Spleen (tissue), 11 donors: ENCODE data around the gene FARSA. TPM values are rescaled to one million over a fixed set of nuclear protein-coding genes. Genes with fewer than 3 reads are reported as not detected.

Source experiments
- DNase-seq: peaks from one replicate; pipeline ENCODE4 v3.0.0-alpha.2; 2020
- H3K27ac ChIP-seq, 8 donors: fragments of 200-600 bp; sonication (generic) in 7 of 8; 1 replicate in 4 of 8; 2 replicates in 4 of 8; pipeline versions ENCODE4 v1.5.0 to v1.8.0; 2016 to 2021; ENCODE audit warnings: inconsistent platforms in 4 of 8, mild to moderate bottlenecking in 4 of 8, moderate library complexity in 1 of 8
- H3K27me3 ChIP-seq, 7 donors: fragments of 200-600 bp; sonication (generic) in 6 of 7; replicated peaks in 1 of 7; 1 replicate in 4 of 7; 2 replicates in 3 of 7; pipeline versions ENCODE4 v1.5.0 to v1.8.0; 2016 to 2021; ENCODE audit warnings: inconsistent platforms in 3 of 7, mild to moderate bottlenecking in 1 of 7
- H3K36me3 ChIP-seq, 6 donors: fragments of 200-600 bp; sonication (generic) in 5 of 6; 1 replicate in 4 of 6; 2 replicates in 2 of 6; pipeline versions ENCODE4 v1.5.0 to v1.8.0; 2016 to 2021; ENCODE audit warnings: inconsistent platforms in 2 of 6
- H3K4me1 ChIP-seq, 6 donors: fragments of 200-600 bp; sonication (generic) in 5 of 6; 1 replicate in 3 of 6; 2 replicates in 3 of 6; pipeline versions ENCODE4 v1.5.0 to v1.8.0; 2016 to 2021; ENCODE audit warnings: inconsistent platforms in 3 of 6
- H3K4me3 ChIP-seq, 8 donors: fragments of 200-600 bp; sonication (generic) in 7 of 8; 1 replicate in 4 of 8; 2 replicates in 4 of 8; pipeline versions ENCODE4 v1.5.0 to v1.8.0; 2016 to 2021; ENCODE audit warnings: inconsistent platforms in 4 of 8, mild to moderate bottlenecking in 4 of 8, moderate library complexity in 2 of 8
- H3K9me3 ChIP-seq, 8 donors: fragments of 200-600 bp; sonication (generic) in 7 of 8; 1 replicate in 4 of 8; 2 replicates in 4 of 8; pipeline versions ENCODE4 v1.5.0 to v1.8.0; 2016 to 2021; ENCODE audit warnings: inconsistent platforms in 4 of 8
- POLR2A ChIP-seq, 3 donors: fragments of 450-650 bp; IDR thresholded peaks; one replicate each; pipeline ENCODE4 v1.5.1; 2017; ENCODE audit warnings: antibody characterized with exemption in 3 of 3, mild to moderate bottlenecking in 1 of 3
- POLR2AphosphoS5 ChIP-seq, 3 donors: sonication (generic); formaldehyde crosslinking; IDR thresholded peaks; one replicate each; pipeline ENCODE4 v1.5.1; 2017; ENCODE audit warnings: antibody characterized with exemption in 3 of 3
- WGBS, 5 donors: extraction: QIAGEN DNeasy Blood & Tissue Kit in 3 of 5; methylation state at CpG; one replicate each; pipeline versions ENCODE4 v1.1.5 to v1.1.7; 2013 to 2018; 5-methylcytosine and 5-hydroxymethylcytosine counted together
- intact Hi-C: fragments of 100-400 bp; cut with DNase I; formaldehyde crosslinking; loops from one replicate; pipeline ENCODE4 v1.15.0; 2023; ENCODE audit warnings: low total_unique reads
- polyA plus RNA-seq, 3 donors: library from polyadenylated mRNA; stranded (reverse); fragments of 200-250 nt; gene quantifications; one replicate each; pipeline ENCODE4 v1.2.1, GENCODE V29; 2013
- total RNA-seq, 7 donors: library from RNA; depleted of rRNA in 3 of 7; stranded (reverse); fragments of >200 nt in 3 of 7; fragmentation: NEBNext Ultra II Directional in 4 of 7; extraction: Animal tissue kit (Norgen Biotek cat#: 25700) in 4 of 7; gene quantifications; one replicate each; pipeline versions ENCODE4 v1.1.0 to v1.2.1, GENCODE V29; 2016 to 2021
- TF ChIP-seq, protein P1 (sequence below), 11 experiments: fragments of 200-600 bp in 7 of 11; fragments of 450-650 bp in 4 of 11; sonication (generic) in 4 of 11; IDR thresholded peaks in 8 of 11; conservative IDR thresholded peaks in 3 of 11; 1 replicate in 7 of 11; 2 replicates in 4 of 11; pipeline versions ENCODE4 v1.4.0 to v1.8.0; 2016 to 2021; ENCODE audit warnings: antibody characterized with exemption in 11 of 11, inconsistent platforms in 4 of 11, mild to moderate bottlenecking in 1 of 11
- donor health status: healthy with polysubstance abuse.
- donor health status: DM: no; HTN: no; CAD: no; lungs with moderate emphysema.
- donor health status: DM: no; HTN: no; CAD: no.
- donor health status: Bipolar disorder and iron deficiency.
- donor health status: healthy.
- donor health status: DM: no; HTN: no; CAD: no.
- donor health status: DM: yes; HTN: yes; CAD: no.

The FARSA gene
- total and polyA plus RNA-seq, 10 donors: 25.1 to 55.4 (median 39.3) TPM

DNA sequence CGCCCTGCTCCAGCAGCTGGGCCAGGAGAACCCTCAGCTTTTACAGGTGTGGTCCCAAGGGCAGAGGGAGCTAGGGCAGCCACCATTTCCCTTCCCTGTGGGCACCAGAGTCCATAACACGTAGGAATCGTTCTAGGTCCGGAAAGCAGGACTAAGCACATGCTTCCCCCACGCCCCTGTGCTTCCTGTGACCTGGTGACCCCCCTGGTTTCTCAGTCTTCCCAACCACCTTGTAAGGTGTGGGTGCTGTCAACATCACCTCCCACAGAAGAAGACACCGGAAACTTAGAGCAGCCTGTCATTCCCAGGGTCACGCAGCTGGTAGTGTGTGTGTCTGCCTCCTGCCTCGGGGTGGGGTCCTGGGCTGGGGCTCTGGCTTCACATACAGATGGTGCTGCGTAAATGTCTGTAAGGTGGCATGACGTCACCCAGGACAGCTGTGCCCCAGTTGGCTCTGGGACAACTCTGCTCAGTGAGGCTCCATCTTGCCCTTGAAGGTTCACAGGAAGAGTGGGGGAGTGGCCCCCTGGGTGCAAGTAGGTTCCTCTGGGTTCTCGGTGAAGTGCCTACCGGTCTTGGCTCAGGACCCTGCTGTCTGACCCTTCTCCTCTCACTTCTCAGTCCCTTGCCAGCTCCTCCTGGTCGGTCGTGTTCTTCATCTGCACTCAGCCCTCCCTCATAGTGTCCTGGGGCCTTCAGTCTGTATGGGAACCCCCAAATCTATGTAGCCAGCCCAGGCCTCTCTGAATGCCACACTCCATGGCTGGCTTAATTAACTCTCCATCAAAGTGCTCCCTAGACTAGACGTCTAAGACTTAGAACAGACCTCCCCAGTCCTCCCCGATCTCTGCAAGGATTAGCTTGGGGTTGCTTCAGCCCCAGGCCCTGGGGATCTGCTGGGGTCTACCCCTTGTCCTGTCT lies 16.1 kb upstream of the FARSA start:
- 75 to 90% (median 76%) methylated on average over 14 to 16 of the region's 16 CpGs for WGBS, 5 donors
- intact Hi-C loops: no loop called here

GRCh38 chr19:12948612-12949362 lies 15.3 kb upstream of the FARSA start:
- no peak overlapping the region for H3K4me3 ChIP-seq
- no peaks in the 10 kb centered on the region for H3K9me3 ChIP-seq
- peaks cover 20 to 86% (median 64%) of the 10 kb centered on the region in 6 donors for H3K4me1 ChIP-seq
- no peaks in the 10 kb centered on the region for H3K27me3 ChIP-seq
- TF ChIP-seq, protein P1, sequence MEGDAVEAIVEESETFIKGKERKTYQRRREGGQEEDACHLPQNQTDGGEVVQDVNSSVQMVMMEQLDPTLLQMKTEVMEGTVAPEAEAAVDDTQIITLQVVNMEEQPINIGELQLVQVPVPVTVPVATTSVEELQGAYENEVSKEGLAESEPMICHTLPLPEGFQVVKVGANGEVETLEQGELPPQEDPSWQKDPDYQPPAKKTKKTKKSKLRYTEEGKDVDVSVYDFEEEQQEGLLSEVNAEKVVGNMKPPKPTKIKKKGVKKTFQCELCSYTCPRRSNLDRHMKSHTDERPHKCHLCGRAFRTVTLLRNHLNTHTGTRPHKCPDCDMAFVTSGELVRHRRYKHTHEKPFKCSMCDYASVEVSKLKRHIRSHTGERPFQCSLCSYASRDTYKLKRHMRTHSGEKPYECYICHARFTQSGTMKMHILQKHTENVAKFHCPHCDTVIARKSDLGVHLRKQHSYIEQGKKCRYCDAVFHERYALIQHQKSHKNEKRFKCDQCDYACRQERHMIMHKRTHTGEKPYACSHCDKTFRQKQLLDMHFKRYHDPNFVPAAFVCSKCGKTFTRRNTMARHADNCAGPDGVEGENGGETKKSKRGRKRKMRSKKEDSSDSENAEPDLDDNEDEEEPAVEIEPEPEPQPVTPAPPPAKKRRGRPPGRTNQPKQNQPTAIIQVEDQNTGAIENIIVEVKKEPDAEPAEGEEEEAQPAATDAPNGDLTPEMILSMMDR (IDR thresholded peaks at IDR 0.05 in 8 of 11, conservative IDR thresholded peaks at IDR 0.05 in 3 of 11): no peak
- TF ChIP-seq POLR2AphosphoS5 (IDR thresholded peaks at IDR 0.05): peak in 1 of 3 donors; percentile 20
- no peak for TF ChIP-seq POLR2A (IDR thresholded peaks at IDR 0.05)
- DNase-seq: no peak
- peaks cover 5 to 79% (median 75%) of the 10 kb centered on the region in 6 donors for H3K36me3 ChIP-seq
- peak overlapping the region in 2 of 8 donors; percentile 13 to 16 for H3K27ac ChIP-seq
- intact Hi-C loops: no loop called here
- WGBS, 5 donors: 90 to 96% (median 92%) methylated on average over 23 to 30 of the region's 30 CpGs

More for the DNA sequence above, 16.1 kb upstream of the FARSA start:
- Histone ChIP-seq H3K4me1 (peaks cover 28 to 86% (median 65%) of the 10 kb centered on the region in 6 donors), H3K4me3 (no peak overlapping the region), H3K27me3 (no peaks in the 10 kb centered on the region), H3K9me3 (no peaks in the 10 kb centered on the region), H3K36me3 (peaks cover 5 to 79% (median 75%) of the 10 kb centered on the region in 6 donors), H3K27ac (peak overlapping the region in 3 of 8 donors; percentile 6 to 16 (median 13))
- no peak for DNase-seq
- no peak for TF ChIP-seq POLR2AphosphoS5 (IDR thresholded peaks at IDR 0.05)
- TF ChIP-seq, protein P1 (IDR thresholded peaks at IDR 0.05 in 8 of 11, conservative IDR thresholded peaks at IDR 0.05 in 3 of 11): no peak
- TF ChIP-seq POLR2A (IDR thresholded peaks at IDR 0.05): no peak

GRCh38 chr19:12947702-12948611 lies 14.4 kb upstream of the FARSA start:
- peak in 1 of 3 donors; percentile 9 for TF ChIP-seq POLR2AphosphoS5 (IDR thresholded peaks at IDR 0.05)
- TF ChIP-seq, protein P1 (IDR thresholded peaks at IDR 0.05 in 8 of 11, conservative IDR thresholded peaks at IDR 0.05 in 3 of 11): no peak
- intact Hi-C loops: no loop called here
- Histone ChIP-seq H3K27ac (peak overlapping the region in 2 of 8 donors; percentile 13 to 16), H3K27me3 (no peaks in the 10 kb centered on the region), H3K4me3 (no peak overlapping the region), H3K36me3 (peaks cover 5 to 79% (median 76%) of the 10 kb centered on the region in 6 donors), H3K4me1 (peaks cover 22 to 86% (median 64%) of the 10 kb centered on the region in 6 donors), H3K9me3 (no peaks in the 10 kb centered on the region)
- WGBS, 5 donors: 83 to 94% (median 91%) methylated on average over 27 to 28 of the region's 28 CpGs
- DNase-seq: no peak
